Osteocyte (in vitro differentiated cells): ENCODE measurements around the gene ZFAND6. TPM values are rescaled to one million over a fixed set of nuclear protein-coding genes. Genes with fewer than 3 reads are reported as not detected.
"Not testable (repeated sequence)": the region's sequence is repeated elsewhere in the genome, so short reads cannot be mapped to it uniquely, and the experiment has no call there.

Source experiments
- DNase-seq: peaks from one replicate; pipeline ENCODE4 v3.0.0; 2021; ENCODE audit warnings: mixed read lengths; ENCODE audit not compliant: unreplicated experiment; ENCODE audit errors: extremely low spot score
- H3K27ac Mint-ChIP-seq: one replicate; pipeline ENCODE4 v1.8.0; 2021; ENCODE audit warnings: mild to moderate bottlenecking, mixed read lengths; ENCODE audit not compliant: unreplicated experiment
- H3K27me3 Mint-ChIP-seq: one replicate; pipeline ENCODE4 v1.8.0; 2021; ENCODE audit warnings: mixed read lengths; ENCODE audit not compliant: unreplicated experiment
- H3K36me3 Mint-ChIP-seq: one replicate; pipeline ENCODE4 v1.8.0; 2021; ENCODE audit warnings: mixed read lengths; ENCODE audit not compliant: unreplicated experiment
- H3K4me1 Mint-ChIP-seq: one replicate; pipeline ENCODE4 v1.8.0; 2021; ENCODE audit warnings: mixed read lengths; ENCODE audit not compliant: unreplicated experiment
- H3K4me3 Mint-ChIP-seq: one replicate; pipeline ENCODE4 v1.8.0; 2021; ENCODE audit warnings: mild to moderate bottlenecking, moderate library complexity, mixed read lengths; ENCODE audit not compliant: unreplicated experiment
- H3K9me3 Mint-ChIP-seq: one replicate; pipeline ENCODE4 v1.8.0; 2021; ENCODE audit warnings: mixed read lengths; ENCODE audit not compliant: unreplicated experiment
- CTCF ChIP-seq: fragments of 200-600 bp; sonication (generic); IDR thresholded peaks from 2 replicates; pipeline ENCODE4 v1.5.0; 2021; ENCODE audit warnings: antibody characterized with exemption, mild to moderate bottlenecking, moderate library complexity
- total RNA-seq: library from RNA; stranded (reverse); gene quantifications from 2 replicates; pipeline ENCODE4 v1.2.1, GENCODE V29; 2021

ZFAND6 gene
- total RNA-seq, 1 donor from 2014 or later, result 63.8 TPM

DNA sequence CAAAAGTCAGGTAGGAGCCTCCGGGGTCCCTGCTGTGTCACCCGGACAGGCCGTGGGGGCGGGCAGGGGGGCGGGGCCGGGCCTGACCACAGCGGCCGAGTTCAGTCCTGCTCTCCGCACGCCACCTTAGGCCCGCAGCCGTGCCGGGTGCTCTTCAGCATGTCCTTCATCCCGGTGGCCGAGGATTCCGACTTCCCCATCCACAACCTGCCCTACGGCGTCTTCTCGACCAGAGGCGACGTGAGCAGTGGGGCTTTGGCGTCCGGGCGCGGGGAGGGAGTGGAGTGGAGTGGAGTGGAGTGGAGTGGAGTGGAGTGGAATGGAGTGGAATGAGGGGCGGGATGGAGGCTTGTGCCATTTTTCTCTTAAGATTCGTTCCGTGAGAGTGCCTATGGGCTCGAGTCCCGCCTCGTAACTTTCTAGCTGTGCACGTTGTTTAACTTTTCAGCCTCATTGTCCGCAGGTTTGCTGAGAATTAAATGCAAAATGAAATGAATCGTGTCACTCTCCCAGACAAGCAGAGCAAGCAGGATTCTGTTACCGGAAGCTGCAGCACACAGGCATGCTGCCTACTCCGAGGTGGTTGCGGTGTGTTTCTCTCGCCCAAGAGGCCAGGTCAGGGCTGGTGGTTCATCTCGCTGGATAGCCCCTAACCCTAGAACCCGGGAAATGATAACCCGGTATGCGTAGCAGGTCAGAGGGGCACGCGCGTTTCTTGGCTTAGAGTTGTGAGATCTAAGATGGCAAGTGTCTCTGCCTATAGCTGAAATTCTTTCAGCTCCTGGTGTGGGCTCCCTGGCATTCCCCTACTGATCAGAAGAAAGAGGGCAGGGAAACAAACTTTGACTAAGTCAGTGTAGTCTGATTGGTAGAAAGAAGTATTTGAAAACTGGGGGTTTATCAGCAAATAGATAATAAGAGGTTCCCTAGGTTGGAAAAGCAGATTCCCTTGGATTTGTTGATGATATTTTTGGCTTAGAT lies 93.7 kb downstream of the ZFAND6 start, which contains the start of gene FAH:
FAH (plus strand) TSS at position 104 of the 981 bp plus-strand sequence; CDS start at position 160, 56 bp downstream.
- TF ChIP-seq CTCF, result no peak
- peak; percentile 86 for DNase-seq
- H3K9me3 Mint-ChIP-seq, result no peaks in the 10 kb centered on the region
- H3K4me3 Mint-ChIP-seq, result peak within 1 kb of the TSS; percentile 83
- no peaks in the 10 kb centered on the region for H3K36me3 Mint-ChIP-seq
- H3K4me1 Mint-ChIP-seq, result peaks cover 14% of the 10 kb centered on the region
- peak within 1 kb of the TSS; percentile 88 for H3K27ac Mint-ChIP-seq
- H3K27me3 Mint-ChIP-seq, result no peaks in the 10 kb centered on the region

DNA sequence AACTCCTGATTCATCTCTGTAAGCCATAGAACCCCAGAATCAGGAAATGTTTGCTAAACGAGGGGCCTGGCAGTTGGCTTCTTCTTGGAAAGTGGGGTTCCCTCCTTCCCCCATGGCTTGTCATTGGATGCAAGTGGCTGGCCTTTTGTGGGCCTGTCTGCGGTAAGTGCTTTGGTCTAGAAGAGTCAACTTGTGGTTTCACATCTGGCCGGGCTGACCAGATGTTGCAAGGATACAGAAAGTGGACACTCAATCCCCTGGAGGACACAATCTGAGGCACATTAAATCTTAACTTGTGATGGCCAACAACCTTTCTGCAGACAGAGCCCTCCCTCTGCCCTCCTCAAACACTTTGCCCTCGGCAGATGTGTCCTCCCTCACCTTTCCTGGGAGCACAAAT lies 94.4 kb downstream of the ZFAND6 start:
- H3K36me3 Mint-ChIP-seq, result no peaks in the 10 kb centered on the region
- TF ChIP-seq CTCF, result no peak
- no peaks in the 10 kb centered on the region for H3K9me3 Mint-ChIP-seq
- no peak for DNase-seq
- H3K4me3 Mint-ChIP-seq, result no peak overlapping the region
- H3K4me1 Mint-ChIP-seq, result peaks cover 14% of the 10 kb centered on the region
- H3K27me3 Mint-ChIP-seq, result no peaks in the 10 kb centered on the region
- H3K27ac Mint-ChIP-seq, result peak overlapping the region; percentile 88

- Mint-ChIP-seq H3K4me1 (peaks cover 14% of the 10 kb centered on the region), H3K9me3 (no peaks in the 10 kb centered on the region), H3K27me3 (no peaks in the 10 kb centered on the region), H3K27ac (no peak overlapping the region), H3K36me3 (no peaks in the 10 kb centered on the region), H3K4me3 (no peak overlapping the region)
- no peak for TF ChIP-seq CTCF
- peak; percentile 63 for DNase-seq
Observed at GRCh38 chr15:80154336-80154735, 94.9 kb downstream of the ZFAND6 start.

DNA sequence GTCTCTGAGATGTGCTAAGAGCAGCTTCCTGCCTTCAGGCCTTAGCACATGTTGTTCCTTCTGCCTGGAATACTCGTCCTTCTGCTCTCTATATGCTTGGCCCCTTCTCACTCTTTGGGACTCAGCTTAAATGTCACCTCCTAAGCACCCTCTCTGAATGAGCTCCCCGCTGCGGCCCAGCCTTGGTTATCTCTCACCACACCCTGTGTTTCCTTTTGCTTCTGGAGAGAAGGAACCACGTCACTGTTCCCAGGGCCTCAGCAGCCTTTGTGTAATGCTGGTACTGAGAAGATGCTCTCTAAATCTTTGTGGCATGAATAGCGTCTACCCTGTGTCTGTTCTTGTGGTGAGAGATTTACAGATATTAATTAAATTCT lies 95.5 kb downstream of the ZFAND6 start:
- no peaks in the 10 kb centered on the region for H3K9me3 Mint-ChIP-seq
- peaks cover 16% of the 10 kb centered on the region for H3K4me1 Mint-ChIP-seq
- DNase-seq, result no peak
- H3K4me3 Mint-ChIP-seq, result no peak overlapping the region
- H3K27me3 Mint-ChIP-seq, result no peaks in the 10 kb centered on the region
- no peaks in the 10 kb centered on the region for H3K36me3 Mint-ChIP-seq
- no peak for TF ChIP-seq CTCF
- H3K27ac Mint-ChIP-seq, result no peak overlapping the region

DNA sequence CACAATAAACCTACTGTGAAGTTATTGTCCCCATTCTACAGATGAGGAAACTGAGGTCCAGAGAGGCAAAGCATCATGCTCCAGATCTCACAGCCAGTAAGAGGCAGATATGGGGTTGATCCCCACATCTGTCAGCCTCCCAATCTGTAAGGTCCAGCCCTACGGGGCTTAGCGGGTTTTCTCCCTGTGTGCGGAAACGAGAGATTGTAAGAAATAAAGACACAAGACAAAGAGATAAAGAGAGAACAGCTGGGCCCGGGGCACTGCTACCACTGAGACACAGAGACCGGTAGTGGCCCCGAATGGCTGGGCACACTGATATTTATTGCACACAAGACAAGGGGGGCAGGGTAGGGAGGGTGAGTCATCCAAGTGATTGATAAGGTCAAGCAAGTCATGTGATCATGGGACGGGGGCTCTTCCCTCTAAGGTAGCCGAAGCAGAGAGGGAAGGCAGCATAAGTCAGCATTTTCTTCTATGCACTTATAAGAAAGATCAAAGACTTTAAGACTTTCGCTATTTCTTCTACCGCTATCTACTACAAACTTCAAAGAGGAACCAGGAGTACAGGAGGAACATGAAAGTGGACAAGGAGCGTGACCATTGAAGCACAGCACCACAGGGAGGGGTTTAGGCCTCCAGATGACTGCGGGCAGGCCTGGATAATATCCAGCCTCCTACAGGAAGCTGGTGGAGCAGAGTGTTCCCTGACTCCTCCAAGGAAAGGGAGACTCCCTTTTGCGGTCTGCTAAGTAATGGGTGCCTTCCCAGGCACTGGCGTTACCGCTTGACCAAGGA lies 96.1 kb downstream of the ZFAND6 start:
- H3K9me3 Mint-ChIP-seq, H3K36me3 Mint-ChIP-seq: not testable (repeated sequence)

More for the DNA sequence above, 96.1 kb downstream of the ZFAND6 start:
- H3K27ac Mint-ChIP-seq, H3K27me3 Mint-ChIP-seq, H3K4me3 Mint-ChIP-seq: not testable (repeated sequence)
- H3K4me1 Mint-ChIP-seq, result peaks cover 19% of the 10 kb centered on the region
- DNase-seq, result peak; percentile 57
